Mucosa of gallbladder (tissue), 1 donor: ENCODE measurements around the gene PPP6R3. TPM values are rescaled to one million over a fixed set of nuclear protein-coding genes. Genes with fewer than 3 reads are reported as not detected.

ENCODE experiments used
- total RNA-seq: library from RNA; stranded (reverse); gene quantifications from one replicate; pipeline ENCODE4 v1.2.1, GENCODE V29; 2021
- donor health status: DM: no; HTN: no; CAD: no.

PPP6R3 gene
- total RNA-seq, 1 donor from 2014 or later: 114 TPM

Other genes with a start within 250 kb of the PPP6R3 start
- 52.2 TPM for gene KMT5B, start 247.5 kb upstream of the PPP6R3 start, total RNA-seq
- gene C11orf24, start 188.8 kb upstream of the PPP6R3 start, total RNA-seq: 38.8 TPM
- gene LRP5, start 148.2 kb upstream of the PPP6R3 start, total RNA-seq: 154 TPM
- gene GAL, start 223.8 kb downstream of the PPP6R3 start, total RNA-seq: not detected